Parathyroid adenoma (tissue), 2 donors: Measurements from ENCODE around the gene L3MBTL4.

Experiments
- H2AFZ ChIP-seq: fragments of 300-600 bp; sonication (generic); one replicate; pipeline ENCODE4 v1.7.0; 2017; ENCODE audit warnings: antibody characterized with exemption, mild to moderate bottlenecking
- H3K27ac ChIP-seq: fragments of 300-600 bp; sonication (generic); one replicate; pipeline ENCODE4 v1.7.0; 2017
- H3K27me3 ChIP-seq: fragments of 300-600 bp; sonication (generic); one replicate; pipeline ENCODE4 v1.7.0; 2017; ENCODE audit warnings: low read length; ENCODE audit not compliant: control insufficient read depth, insufficient read depth
- H3K36me3 ChIP-seq: fragments of 300-600 bp; sonication (generic); one replicate; pipeline ENCODE4 v1.7.0; 2017; ENCODE audit warnings: low read length; ENCODE audit not compliant: control insufficient read depth, insufficient read depth
- H3K4me1 ChIP-seq: fragments of 300-600 bp; sonication (generic); one replicate; pipeline ENCODE4 v1.7.0; 2017; ENCODE audit warnings: control low read depth
- H3K4me2 ChIP-seq: fragments of 300-600 bp; sonication (generic); one replicate; pipeline ENCODE4 v1.7.0; 2017; ENCODE audit warnings: low read length
- H3K4me3 ChIP-seq: fragments of 300-600 bp; sonication (generic); one replicate; pipeline ENCODE4 v1.7.0; 2017; ENCODE audit warnings: low read depth, low read length
- H3K79me2 ChIP-seq: fragments of 300-600 bp; sonication (generic); one replicate; pipeline ENCODE4 v1.7.0; 2017; ENCODE audit warnings: control low read depth
- H3K9ac ChIP-seq: fragments of 300-600 bp; sonication (generic); one replicate; pipeline ENCODE4 v1.7.0; 2017; ENCODE audit warnings: mild to moderate bottlenecking
- H3K9me3 ChIP-seq: fragments of 300-600 bp; sonication (generic); one replicate; pipeline ENCODE4 v1.7.0; 2017; ENCODE audit warnings: low read length; ENCODE audit not compliant: control insufficient read depth
- TF ChIP-seq, protein P1 (sequence below): fragments of 300-600 bp; sonication (generic); IDR thresholded peaks from one replicate; pipeline ENCODE4 v1.7.0; 2017; ENCODE audit warnings: antibody characterized with exemption, mild to moderate bottlenecking
- donor health status: primary hyperparathyroidism.

L3MBTL4 gene

GRCh38 chr18:5986257-5986931, 428.3 kb downstream of the L3MBTL4 start:
- no peaks in the 10 kb centered on the region for H3K27me3 ChIP-seq
- no peak overlapping the region for H3K4me3 ChIP-seq
- H3K9me3 ChIP-seq: no peaks in the 10 kb centered on the region
- H3K79me2 ChIP-seq: no peaks in the 10 kb centered on the region
- no peaks in the 10 kb centered on the region for H3K4me1 ChIP-seq
- H3K9ac ChIP-seq: no peak overlapping the region
- no peaks in the 10 kb centered on the region for H3K36me3 ChIP-seq
- TF ChIP-seq, protein P1, sequence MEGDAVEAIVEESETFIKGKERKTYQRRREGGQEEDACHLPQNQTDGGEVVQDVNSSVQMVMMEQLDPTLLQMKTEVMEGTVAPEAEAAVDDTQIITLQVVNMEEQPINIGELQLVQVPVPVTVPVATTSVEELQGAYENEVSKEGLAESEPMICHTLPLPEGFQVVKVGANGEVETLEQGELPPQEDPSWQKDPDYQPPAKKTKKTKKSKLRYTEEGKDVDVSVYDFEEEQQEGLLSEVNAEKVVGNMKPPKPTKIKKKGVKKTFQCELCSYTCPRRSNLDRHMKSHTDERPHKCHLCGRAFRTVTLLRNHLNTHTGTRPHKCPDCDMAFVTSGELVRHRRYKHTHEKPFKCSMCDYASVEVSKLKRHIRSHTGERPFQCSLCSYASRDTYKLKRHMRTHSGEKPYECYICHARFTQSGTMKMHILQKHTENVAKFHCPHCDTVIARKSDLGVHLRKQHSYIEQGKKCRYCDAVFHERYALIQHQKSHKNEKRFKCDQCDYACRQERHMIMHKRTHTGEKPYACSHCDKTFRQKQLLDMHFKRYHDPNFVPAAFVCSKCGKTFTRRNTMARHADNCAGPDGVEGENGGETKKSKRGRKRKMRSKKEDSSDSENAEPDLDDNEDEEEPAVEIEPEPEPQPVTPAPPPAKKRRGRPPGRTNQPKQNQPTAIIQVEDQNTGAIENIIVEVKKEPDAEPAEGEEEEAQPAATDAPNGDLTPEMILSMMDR: no peak
- H3K27ac ChIP-seq: no peak overlapping the region
- no peak overlapping the region for H2AFZ ChIP-seq
- H3K4me2 ChIP-seq: no peak overlapping the region

DNA sequence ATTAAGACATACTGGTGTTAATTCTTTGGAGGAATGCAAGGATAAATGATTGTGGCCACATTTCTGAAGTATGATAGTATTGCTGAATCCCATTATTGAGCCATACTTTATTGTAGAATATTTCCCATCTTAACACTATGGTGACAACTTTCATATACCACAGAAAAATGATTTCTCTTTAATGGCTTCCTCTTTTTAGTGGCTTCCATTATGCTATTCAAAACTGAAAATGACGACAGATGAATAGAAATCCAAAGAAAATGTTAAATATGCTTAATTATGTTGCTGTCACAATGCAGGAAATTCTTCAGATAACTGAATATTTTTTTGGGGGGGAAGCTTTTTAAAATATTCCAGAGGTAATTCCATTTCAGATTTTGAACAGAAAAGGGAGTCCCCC, 430.5 kb downstream of the L3MBTL4 start:
- Histone ChIP-seq H3K4me2 (no peak overlapping the region), H3K27me3 (no peaks in the 10 kb centered on the region), H3K4me3 (no peak overlapping the region), H3K79me2 (no peaks in the 10 kb centered on the region), H3K36me3 (no peaks in the 10 kb centered on the region), H2AFZ (no peak overlapping the region), H3K4me1 (no peaks in the 10 kb centered on the region), H3K27ac (no peak overlapping the region), H3K9ac (no peak overlapping the region), H3K9me3 (no peaks in the 10 kb centered on the region)
- TF ChIP-seq, protein P1: no peak

GRCh38 chr18:5983488-5983887, 431.2 kb downstream of the L3MBTL4 start:
- no peaks in the 10 kb centered on the region for H3K79me2 ChIP-seq
- TF ChIP-seq, protein P1: no peak
- H3K4me3 ChIP-seq: no peak overlapping the region
- H3K9ac ChIP-seq: no peak overlapping the region
- H3K4me1 ChIP-seq: no peaks in the 10 kb centered on the region
- H3K4me2 ChIP-seq: no peak overlapping the region
- no peak overlapping the region for H2AFZ ChIP-seq
- H3K27ac ChIP-seq: no peak overlapping the region
- H3K27me3 ChIP-seq: no peaks in the 10 kb centered on the region
- no peaks in the 10 kb centered on the region for H3K9me3 ChIP-seq
- no peaks in the 10 kb centered on the region for H3K36me3 ChIP-seq

- no peak overlapping the region for H2AFZ ChIP-seq
- H3K79me2 ChIP-seq: no peaks in the 10 kb centered on the region
- H3K9ac ChIP-seq: no peak overlapping the region
- no peak overlapping the region for H3K4me2 ChIP-seq
- no peaks in the 10 kb centered on the region for H3K36me3 ChIP-seq
- H3K27ac ChIP-seq: no peak overlapping the region
- TF ChIP-seq, protein P1: no peak
- no peak overlapping the region for H3K4me3 ChIP-seq
- H3K4me1 ChIP-seq: no peaks in the 10 kb centered on the region
- no peaks in the 10 kb centered on the region for H3K9me3 ChIP-seq
- no peaks in the 10 kb centered on the region for H3K27me3 ChIP-seq
These were observed 432.4 kb downstream of the L3MBTL4 start for GRCh38 chr18:5982332-5982731.

DNA sequence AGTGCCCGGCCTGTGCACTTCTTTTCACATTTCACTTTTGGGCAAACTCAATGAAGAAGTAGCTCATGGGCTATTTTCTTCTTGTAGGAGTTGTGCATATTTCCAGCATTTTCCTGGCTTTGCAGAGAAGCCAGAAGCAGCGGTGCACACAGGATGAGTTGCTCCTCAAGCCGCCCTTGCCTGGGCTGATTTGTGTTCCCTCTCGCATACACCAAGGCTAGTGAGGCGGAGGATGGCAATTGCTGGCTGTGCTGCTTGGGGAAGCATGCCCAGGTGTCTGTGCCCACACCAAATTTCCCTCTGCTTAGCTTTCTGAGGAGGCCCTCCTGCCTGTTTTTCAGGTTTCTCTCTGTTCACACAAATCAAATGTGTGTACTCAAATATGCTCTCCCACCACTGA, 434.0 kb downstream of the L3MBTL4 start:
- Histone ChIP-seq H3K4me2 (no peak overlapping the region), H3K27ac (no peak overlapping the region), H3K4me3 (no peak overlapping the region), H3K9me3 (no peaks in the 10 kb centered on the region), H2AFZ (no peak overlapping the region), H3K27me3 (no peaks in the 10 kb centered on the region), H3K9ac (no peak overlapping the region), H3K4me1 (no peaks in the 10 kb centered on the region), H3K36me3 (no peaks in the 10 kb centered on the region), H3K79me2 (no peaks in the 10 kb centered on the region)
- TF ChIP-seq, protein P1: no peak
